HUES48 (cell line): ENCODE results near the gene IFNB1.

ENCODE experiments used
- H3K27ac ChIP-seq: one replicate; pipeline ENCODE4 v1.7.0; 2013; ENCODE audit warnings: low read depth, low read length, inconsistent platforms
- H3K27me3 ChIP-seq: 2 replicates; pipeline ENCODE4 v1.6.1; 2013; ENCODE audit warnings: mild to moderate bottlenecking, low read length; ENCODE audit not compliant: control insufficient read depth, insufficient read depth
- H3K36me3 ChIP-seq: 2 replicates; pipeline ENCODE4 v1.6.1; 2013; ENCODE audit warnings: low read length; ENCODE audit not compliant: control insufficient read depth, insufficient read depth
- H3K4me1 ChIP-seq: 2 replicates; pipeline ENCODE4 v1.6.1; 2013; ENCODE audit warnings: mild to moderate bottlenecking, low read length; ENCODE audit not compliant: control insufficient read depth, insufficient read depth
- H3K4me3 ChIP-seq: 2 replicates; pipeline ENCODE4 v1.5.1; 2013; ENCODE audit warnings: mild to moderate bottlenecking, low read depth, low read length
- H3K9ac ChIP-seq: 2 replicates; pipeline ENCODE4 v1.6.1; 2013; ENCODE audit warnings: mild to moderate bottlenecking, low read depth, low read length, moderate library complexity
- H3K9me3 ChIP-seq: 2 replicates; pipeline ENCODE4 v1.6.1; 2013; ENCODE audit warnings: low read length; ENCODE audit not compliant: control insufficient read depth, insufficient read depth

IFNB1 gene

GRCh38 chr9:21031091-21031807 is 46.5 kb downstream of the IFNB1 start, which contains the start of gene HACD4:
HACD4 (minus strand) TSS chr9:21031640; CDS start chr9:21031590, 50 bp downstream.
- H3K9me3 ChIP-seq: no peaks in the 10 kb centered on the region
- peak within 1 kb of the TSS; percentile 46 for H3K4me3 ChIP-seq
- no peak within 1 kb of the TSS; the same call in 1 of the 2 replicates for H3K9ac ChIP-seq
- peak within 1 kb of the TSS; percentile 62 for H3K27ac ChIP-seq
- no peaks in the 10 kb centered on the region for H3K36me3 ChIP-seq
- H3K27me3 ChIP-seq: peaks cover 7% of the 10 kb centered on the region; the same call in 1 of the 2 replicates
- peaks cover 15% of the 10 kb centered on the region for H3K4me1 ChIP-seq

GRCh38 chr9:21030389-21031035 is 47.2 kb downstream of the IFNB1 start:
- Histone ChIP-seq H3K4me3 (peak overlapping the region; percentile 46), H3K27ac (peak overlapping the region; percentile 62)

GRCh38 chr9:21029661-21030060 is 48.1 kb downstream of the IFNB1 start:
- Histone ChIP-seq H3K4me1 (peaks cover 15% of the 10 kb centered on the region), H3K27me3 (peaks cover 5% of the 10 kb centered on the region; the same call in 1 of the 2 replicates), H3K4me3 (no peak overlapping the region), H3K9ac (no peak overlapping the region), H3K9me3 (no peaks in the 10 kb centered on the region), H3K27ac (no peak overlapping the region), H3K36me3 (no peaks in the 10 kb centered on the region)

More at GRCh38 chr9:21030389-21031035, 47.2 kb downstream of the IFNB1 start:
- Histone ChIP-seq H3K36me3 (no peaks in the 10 kb centered on the region), H3K9me3 (no peaks in the 10 kb centered on the region), H3K27me3 (peaks cover 5% of the 10 kb centered on the region; the same call in 1 of the 2 replicates), H3K4me1 (peaks cover 15% of the 10 kb centered on the region), H3K9ac (no peak overlapping the region)

- Histone ChIP-seq H3K9ac (no peak overlapping the region), H3K9me3 (no peaks in the 10 kb centered on the region), H3K4me3 (no peak overlapping the region), H3K27me3 (peaks cover 5% of the 10 kb centered on the region; the same call in 1 of the 2 replicates), H3K36me3 (no peaks in the 10 kb centered on the region), H3K4me1 (peaks cover 15% of the 10 kb centered on the region), H3K27ac (no peak overlapping the region)
These were observed 49.3 kb downstream of the IFNB1 start for GRCh38 chr9:21028466-21028865.

GRCh38 chr9:21027295-21027694 is 50.4 kb downstream of the IFNB1 start:
- Histone ChIP-seq H3K27ac (no peak overlapping the region), H3K4me3 (no peak overlapping the region)

More at GRCh38 chr9:21027295-21027694, 50.4 kb downstream of the IFNB1 start:
- Histone ChIP-seq H3K9ac (no peak overlapping the region), H3K27me3 (peaks cover 1% of the 10 kb centered on the region; the same call in 1 of the 2 replicates), H3K4me1 (peaks cover 15% of the 10 kb centered on the region), H3K9me3 (no peaks in the 10 kb centered on the region), H3K36me3 (no peaks in the 10 kb centered on the region)
